Progenitor cell of endocrine pancreas (in vitro differentiated cells): ENCODE results near the gene AGPAT4. TPM values are rescaled to one million over a fixed set of nuclear protein-coding genes. Genes with fewer than 3 reads are reported as not detected.
"Not testable (repeated sequence)": the region's sequence is repeated elsewhere in the genome, so short reads cannot be mapped to it uniquely, and the experiment has no call there.

ENCODE experiments used
- DNase-seq: peaks from one replicate; pipeline ENCODE4 v3.0.0; 2021; ENCODE audit warnings: low spot score; ENCODE audit not compliant: unreplicated experiment
- H3K27ac Mint-ChIP-seq: 2 replicates; pipeline ENCODE4 v1.8.0; 2021; ENCODE audit warnings: mild to moderate bottlenecking, moderate library complexity, mixed read lengths
- H3K27me3 Mint-ChIP-seq: 2 replicates; pipeline ENCODE4 v1.8.0; 2021; ENCODE audit warnings: mixed read lengths
- H3K36me3 Mint-ChIP-seq: 2 replicates; pipeline ENCODE4 v1.8.0; 2022; ENCODE audit warnings: mixed read lengths; ENCODE audit not compliant: insufficient read depth
- H3K4me1 Mint-ChIP-seq: 2 replicates; pipeline ENCODE4 v1.8.0; 2021; ENCODE audit warnings: low read depth, mixed read lengths
- H3K4me3 Mint-ChIP-seq: 2 replicates; pipeline ENCODE4 v1.8.0; 2021; ENCODE audit warnings: low read depth, mild to moderate bottlenecking, moderate library complexity, mixed read lengths
- H3K9me3 Mint-ChIP-seq: 2 replicates; pipeline ENCODE4 v1.8.0; 2021; ENCODE audit warnings: low read depth, mixed read lengths
- total RNA-seq: library from RNA; stranded (reverse); gene quantifications from 2 replicates; pipeline ENCODE4 v1.2.1, GENCODE V29; 2021
- TF ChIP-seq, protein P1 (sequence below): fragments of 200-600 bp; sonication (generic); IDR thresholded peaks from one replicate; pipeline ENCODE4 v1.5.0; 2021; ENCODE audit warnings: antibody characterized with exemption, mild to moderate bottlenecking; ENCODE audit not compliant: unreplicated experiment

Gene AGPAT4
- total RNA-seq, 1 donor from 2014 or later = 43.7 TPM

DNA sequence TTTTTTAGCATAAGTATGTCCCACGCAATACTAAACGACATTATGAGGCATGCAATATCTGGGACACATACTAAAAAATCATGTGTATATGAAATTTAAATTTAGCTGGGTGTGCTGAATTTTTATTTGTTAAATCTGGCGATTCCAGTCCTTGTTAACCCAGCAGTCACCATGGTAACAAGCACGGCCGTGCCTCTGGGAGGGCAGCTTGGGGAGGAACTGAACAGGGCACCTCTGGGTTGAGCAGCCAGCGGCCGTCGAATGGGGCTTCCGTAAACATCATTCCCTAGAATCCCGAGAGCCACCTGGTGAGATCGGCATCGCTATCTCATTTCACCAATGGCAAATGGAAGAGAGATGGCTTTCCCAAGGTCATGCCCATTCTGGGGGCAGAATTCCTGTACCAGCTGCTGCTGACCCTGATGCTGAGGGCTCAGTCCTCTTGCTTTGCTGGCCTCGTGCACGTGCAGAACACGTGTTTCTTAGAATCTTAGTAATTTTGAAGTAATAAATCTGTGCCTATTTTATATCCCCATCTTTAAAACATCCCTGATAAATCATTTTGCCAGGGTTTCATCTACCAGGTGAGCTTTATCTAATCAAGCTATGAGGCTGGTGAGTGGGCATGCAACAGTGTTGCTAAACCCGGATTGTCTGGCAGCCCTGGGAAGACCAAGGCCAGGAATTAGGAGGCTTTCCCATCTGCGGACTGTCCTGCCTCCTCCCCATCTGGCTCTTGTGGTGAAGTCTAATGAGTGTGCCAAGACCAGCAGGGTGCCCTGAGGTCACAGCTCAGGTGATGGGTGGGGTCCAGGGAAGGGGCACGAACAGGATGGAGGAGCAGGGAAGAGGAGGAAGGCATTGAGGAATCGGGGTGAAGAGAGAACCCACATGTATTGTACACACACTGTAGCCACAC lies 85.1 kb downstream of the AGPAT4 start:
- Mint-ChIP-seq H3K36me3 (peaks cover 45% of the 10 kb centered on the region), H3K9me3 (peaks cover 9% of the 10 kb centered on the region), H3K4me3 (no peak overlapping the region), H3K27ac (no peak overlapping the region), H3K27me3 (no peaks in the 10 kb centered on the region), H3K4me1 (peaks cover 2% of the 10 kb centered on the region)
- TF ChIP-seq, protein P1, sequence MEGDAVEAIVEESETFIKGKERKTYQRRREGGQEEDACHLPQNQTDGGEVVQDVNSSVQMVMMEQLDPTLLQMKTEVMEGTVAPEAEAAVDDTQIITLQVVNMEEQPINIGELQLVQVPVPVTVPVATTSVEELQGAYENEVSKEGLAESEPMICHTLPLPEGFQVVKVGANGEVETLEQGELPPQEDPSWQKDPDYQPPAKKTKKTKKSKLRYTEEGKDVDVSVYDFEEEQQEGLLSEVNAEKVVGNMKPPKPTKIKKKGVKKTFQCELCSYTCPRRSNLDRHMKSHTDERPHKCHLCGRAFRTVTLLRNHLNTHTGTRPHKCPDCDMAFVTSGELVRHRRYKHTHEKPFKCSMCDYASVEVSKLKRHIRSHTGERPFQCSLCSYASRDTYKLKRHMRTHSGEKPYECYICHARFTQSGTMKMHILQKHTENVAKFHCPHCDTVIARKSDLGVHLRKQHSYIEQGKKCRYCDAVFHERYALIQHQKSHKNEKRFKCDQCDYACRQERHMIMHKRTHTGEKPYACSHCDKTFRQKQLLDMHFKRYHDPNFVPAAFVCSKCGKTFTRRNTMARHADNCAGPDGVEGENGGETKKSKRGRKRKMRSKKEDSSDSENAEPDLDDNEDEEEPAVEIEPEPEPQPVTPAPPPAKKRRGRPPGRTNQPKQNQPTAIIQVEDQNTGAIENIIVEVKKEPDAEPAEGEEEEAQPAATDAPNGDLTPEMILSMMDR = no peak
- DNase-seq = no peak

DNA sequence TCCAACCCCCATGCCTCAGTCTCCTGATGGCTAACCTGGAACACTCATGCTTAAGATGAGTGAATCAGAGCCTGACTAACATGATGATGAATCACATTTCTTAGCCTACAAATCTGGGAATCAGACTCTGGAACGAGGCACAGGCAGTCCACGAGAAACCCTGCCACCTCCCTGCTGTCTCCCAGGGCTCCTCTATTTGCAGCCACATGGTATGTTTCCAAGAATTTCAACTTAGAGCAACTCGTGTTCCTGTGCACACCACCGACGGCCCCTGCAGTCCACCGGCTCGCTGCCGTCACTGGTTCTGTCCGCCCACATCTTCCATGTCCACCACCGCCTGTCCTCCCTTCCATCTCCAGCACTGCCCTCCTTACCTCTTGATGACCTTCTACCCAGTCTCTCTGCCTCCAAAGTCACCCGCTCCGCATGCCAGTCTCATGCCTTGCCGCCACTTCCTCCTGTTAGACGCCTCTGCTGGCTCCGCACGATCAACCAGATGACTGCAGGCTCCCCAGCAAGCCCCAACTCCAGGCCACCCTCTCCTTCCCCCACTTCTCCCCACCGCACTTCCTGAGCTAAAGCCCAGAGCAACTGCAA lies 87.6 kb downstream of the AGPAT4 start:
- Mint-ChIP-seq H3K36me3 (peaks cover 42% of the 10 kb centered on the region), H3K27me3 (no peaks in the 10 kb centered on the region), H3K9me3 (no peaks in the 10 kb centered on the region), H3K4me1 (peaks cover 2% of the 10 kb centered on the region), H3K27ac (peak overlapping the region; percentile 75), H3K4me3 (no peak overlapping the region)
- TF ChIP-seq, protein P1 = no peak
- no peak for DNase-seq

DNA sequence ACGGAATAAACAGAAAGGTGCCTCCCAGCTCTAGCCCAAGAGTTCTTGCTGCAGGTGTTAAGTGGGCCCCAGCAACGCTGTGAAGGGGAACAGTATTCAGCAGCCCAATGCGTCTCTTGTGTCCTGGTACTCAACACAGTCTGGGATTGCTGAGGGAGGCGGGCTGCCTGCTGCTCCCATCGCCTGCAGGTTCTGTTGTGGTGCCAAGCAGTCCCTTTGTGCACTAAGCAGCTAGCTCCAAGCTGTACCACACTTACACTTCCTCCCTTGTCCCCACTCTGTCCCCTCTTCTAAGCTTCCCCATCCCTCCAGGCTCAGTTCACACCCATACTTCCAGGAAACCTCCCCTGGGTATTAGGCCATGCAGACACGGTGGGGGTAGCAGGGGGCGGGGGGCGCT lies 92.7 kb downstream of the AGPAT4 start:
- H3K9me3 Mint-ChIP-seq = peaks cover 23% of the 10 kb centered on the region

DNA sequence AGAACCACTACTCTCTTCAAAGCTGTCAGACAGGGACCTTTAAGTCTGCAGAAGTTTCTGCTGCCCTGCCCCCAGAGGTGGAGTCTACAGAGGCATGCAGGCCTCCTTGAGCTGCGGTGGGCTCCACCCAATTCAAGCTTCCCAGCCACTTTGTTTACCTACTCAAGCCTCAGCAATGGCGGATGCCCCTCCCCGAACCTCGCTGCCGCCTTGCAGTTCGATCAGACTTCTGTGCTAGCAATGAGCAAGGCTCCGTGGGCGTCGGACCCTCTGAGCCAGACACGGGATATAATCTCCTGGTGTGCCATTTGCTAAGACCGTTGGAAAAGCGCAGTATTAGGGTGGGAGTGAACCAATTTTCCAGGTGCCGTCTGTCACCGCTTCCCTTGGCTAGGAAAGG lies 95.7 kb downstream of the AGPAT4 start:
- H3K27me3 Mint-ChIP-seq, H3K4me3 Mint-ChIP-seq, DNase-seq, H3K4me1 Mint-ChIP-seq, H3K27ac Mint-ChIP-seq: not testable (repeated sequence)
- peaks cover 54% of the 10 kb centered on the region for H3K36me3 Mint-ChIP-seq
- peaks cover 32% of the 10 kb centered on the region for H3K9me3 Mint-ChIP-seq

More for the DNA sequence above, 92.7 kb downstream of the AGPAT4 start:
- Mint-ChIP-seq H3K36me3 (peaks cover 58% of the 10 kb centered on the region), H3K27ac (no peak overlapping the region), H3K4me1 (no peaks in the 10 kb centered on the region), H3K4me3 (no peak overlapping the region), H3K27me3 (no peaks in the 10 kb centered on the region)
- no peak for DNase-seq
- TF ChIP-seq, protein P1 = no peak

DNA sequence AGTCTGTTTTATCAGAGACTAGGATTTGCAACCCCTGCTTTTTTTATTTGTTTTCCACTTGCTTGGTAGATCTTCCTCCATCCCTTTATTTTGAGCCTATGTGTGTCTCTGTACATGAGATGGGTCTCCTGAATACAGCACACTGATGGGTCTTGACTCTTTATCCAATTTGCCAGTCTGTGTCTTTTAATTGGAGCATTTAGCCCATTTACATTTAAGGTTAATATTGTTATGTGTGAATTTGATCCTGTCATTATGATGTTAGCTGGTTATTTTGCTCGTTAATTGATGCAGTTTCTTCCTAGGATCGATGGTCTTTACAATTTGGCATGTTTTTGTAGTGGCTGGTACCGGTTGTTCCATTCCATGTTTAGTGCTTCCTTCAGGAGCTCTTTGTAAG lies 97.4 kb downstream of the AGPAT4 start:
- DNase-seq, H3K27ac Mint-ChIP-seq, H3K27me3 Mint-ChIP-seq, H3K4me1 Mint-ChIP-seq, H3K4me3 Mint-ChIP-seq: not testable (repeated sequence)
- Mint-ChIP-seq H3K9me3 (peaks cover 32% of the 10 kb centered on the region), H3K36me3 (peaks cover 51% of the 10 kb centered on the region)

DNA sequence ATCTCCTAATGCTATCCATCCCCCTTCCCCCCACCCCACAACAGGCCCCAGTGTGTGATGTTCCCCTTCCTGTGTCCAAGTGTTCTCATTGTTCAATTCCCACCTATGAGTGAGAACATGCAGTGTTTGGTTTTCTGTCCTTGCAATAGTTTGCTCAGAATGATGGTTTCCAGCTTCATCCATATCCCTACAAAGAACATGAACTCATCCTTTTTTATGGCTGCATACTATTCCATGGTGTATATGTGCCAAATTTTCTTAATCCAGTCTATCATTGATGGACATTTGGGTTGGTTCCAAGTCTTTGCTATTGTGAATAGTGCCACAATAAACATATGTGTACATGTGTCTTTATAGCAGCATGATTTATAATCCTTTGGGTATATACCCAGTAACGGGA lies 101.1 kb downstream of the AGPAT4 start:
- not testable (repeated sequence) for H3K4me1 Mint-ChIP-seq

More for the DNA sequence above, 101.1 kb downstream of the AGPAT4 start:
- not testable (repeated sequence) for DNase-seq, H3K4me3 Mint-ChIP-seq, H3K27me3 Mint-ChIP-seq, H3K27ac Mint-ChIP-seq
- Mint-ChIP-seq H3K36me3 (peaks cover 26% of the 10 kb centered on the region), H3K9me3 (peaks cover 23% of the 10 kb centered on the region)
